HG03066 (cell line): ENCODE results near the gene PUSL1.

ENCODE experiments used
- ATAC-seq: cut with Tn5 transposase; IDR thresholded peaks from one replicate; pipeline ENCODE4 v1.9.1; 2021; ENCODE audit warnings: low read depth; ENCODE audit not compliant: unreplicated experiment

The PUSL1 gene

DNA sequence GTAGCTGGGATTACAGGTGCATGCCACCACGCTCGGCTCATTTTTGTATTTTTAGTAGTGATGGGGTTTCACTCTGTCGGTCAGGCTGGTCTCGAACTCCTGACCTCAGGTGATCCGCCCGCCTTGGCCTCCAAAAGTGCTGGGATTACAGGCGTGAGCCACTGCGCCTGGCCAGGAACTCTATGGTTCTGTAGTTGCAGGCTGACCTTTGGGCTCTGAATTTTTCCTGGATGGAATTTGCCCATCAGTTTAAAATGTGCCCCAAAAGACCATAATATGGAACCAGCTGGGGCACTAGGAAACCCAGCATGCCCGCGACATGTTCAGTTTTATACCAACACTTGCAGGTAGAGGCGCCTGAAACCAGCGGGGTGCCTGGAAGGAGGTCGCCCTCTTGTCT lies 29.8 kb upstream of the PUSL1 start:
- ATAC-seq: no peak

DNA sequence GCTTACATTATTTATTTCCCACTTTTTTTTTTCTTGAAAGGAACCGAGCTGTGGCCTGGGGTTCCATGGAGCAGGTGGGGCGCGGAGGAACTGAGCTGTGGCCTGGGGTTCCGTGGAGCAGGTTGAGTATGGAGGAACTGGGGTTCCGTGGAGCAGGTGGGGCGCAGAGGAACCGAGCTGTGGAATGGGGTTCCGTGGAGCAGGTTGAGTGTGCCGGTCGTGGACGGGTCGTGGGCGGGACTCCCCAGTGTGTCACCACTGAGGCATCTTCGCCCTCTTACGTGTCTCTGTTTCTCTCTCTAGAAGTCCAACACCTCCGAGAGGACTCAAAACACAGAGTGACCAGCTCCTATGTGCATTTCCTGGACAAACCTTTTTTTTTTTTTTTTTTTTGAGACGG lies 29.4 kb upstream of the PUSL1 start:
- ATAC-seq: no peak

- no peak for ATAC-seq
Observed at GRCh38 chr1:1280782-1281481, 27.5 kb upstream of the PUSL1 start.

GRCh38 chr1:1281533-1282321 lies 26.7 kb upstream of the PUSL1 start:
- no peak for ATAC-seq

- ATAC-seq: no peak
Observed at GRCh38 chr1:1282998-1283397, 25.4 kb upstream of the PUSL1 start.

DNA sequence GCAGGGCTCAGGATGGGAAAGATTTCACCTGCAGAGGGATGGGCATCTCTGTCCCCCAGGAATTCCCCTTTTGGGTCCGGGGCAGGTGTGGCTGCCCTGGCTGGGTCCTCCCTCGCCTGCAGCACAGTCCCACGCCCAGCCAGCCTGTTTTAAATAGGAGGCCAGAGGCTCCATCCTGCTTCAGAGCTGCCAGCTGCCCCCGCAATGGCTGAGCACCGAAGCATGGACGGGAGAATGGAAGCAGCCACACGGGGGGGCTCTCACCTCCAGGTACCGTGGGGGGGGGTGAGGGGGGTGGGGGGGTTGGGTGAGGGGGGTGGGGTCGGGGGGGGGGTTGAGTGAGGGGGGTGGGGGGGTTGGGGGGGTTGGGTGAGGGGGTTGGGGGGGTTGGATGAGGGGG lies 24.6 kb upstream of the PUSL1 start:
- ATAC-seq: no peak

- no peak for ATAC-seq
Observed at GRCh38 chr1:1284221-1285101, 23.9 kb upstream of the PUSL1 start.

DNA sequence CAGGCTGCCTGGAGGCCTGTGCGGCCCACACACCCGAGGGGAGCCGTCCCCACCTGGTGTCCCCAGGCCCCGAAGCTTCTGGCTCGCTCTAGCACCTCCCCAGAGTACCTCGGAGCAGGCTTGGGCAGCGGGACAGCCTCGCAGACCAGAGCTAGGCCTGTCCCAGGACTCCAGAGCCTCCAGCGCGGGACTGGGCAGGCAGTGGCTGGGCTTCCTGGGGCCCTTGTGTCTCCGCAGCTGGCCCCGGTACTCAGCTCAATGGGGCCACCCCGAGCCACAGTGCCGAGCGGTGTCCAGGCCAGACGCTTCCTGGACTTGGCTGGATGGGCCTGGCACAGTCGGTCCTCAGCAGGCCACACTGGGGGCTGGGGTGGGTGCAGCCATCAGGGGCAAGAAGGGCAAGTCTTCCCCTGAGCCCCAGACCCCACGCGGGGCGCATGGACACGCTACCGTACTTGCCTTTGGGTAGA lies 23.3 kb upstream of the PUSL1 start:
- no peak for ATAC-seq

GRCh38 chr1:1285611-1286311 lies 22.6 kb upstream of the PUSL1 start:
- ATAC-seq: no peak

DNA sequence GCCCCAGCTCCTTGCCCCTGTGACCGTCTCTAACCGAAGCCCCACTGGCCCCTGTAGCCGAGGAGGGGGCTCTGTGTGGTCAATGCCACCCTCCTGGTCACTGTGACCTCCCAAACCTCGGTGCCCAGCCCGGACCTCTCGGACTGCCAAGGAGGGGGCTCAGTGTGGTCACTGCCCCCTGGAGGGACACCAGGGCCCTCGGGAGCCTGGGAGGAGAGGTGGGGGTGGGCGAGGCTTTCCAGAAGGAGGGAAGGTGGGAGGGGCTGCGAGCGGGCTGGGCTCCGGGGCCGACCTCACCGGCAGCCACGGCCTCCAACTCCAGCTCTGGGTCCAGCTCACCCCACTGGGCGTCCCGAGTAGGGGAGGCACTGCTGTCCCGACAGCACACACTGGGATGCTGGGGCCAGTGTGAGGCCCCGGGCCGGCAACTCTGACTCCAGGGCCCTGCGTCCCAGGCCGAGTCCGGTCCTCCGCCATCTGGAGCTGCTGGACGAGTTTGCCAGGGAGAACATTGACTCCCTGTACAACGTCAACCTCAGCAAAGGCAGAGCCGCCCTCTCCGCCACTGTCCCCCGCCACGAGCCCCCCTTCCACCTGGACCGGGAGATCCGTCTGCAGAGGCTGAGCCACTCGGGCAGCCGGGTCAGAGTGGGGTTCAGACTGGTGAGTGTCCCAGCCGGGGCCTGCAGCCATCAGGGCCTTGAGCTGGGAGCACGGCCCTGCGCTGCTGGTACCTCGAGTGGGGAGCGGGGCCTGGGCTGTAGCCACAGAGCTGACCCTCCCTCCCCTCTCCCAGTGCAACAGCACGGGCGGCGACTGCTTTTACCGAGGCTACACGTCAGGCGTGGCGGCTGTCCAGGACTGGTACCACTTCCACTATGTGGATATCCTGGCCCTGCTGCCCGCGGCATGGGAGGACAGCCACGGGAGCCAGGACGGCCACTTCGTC lies 21.8 kb upstream of the PUSL1 start:
- ATAC-seq: no peak

DNA sequence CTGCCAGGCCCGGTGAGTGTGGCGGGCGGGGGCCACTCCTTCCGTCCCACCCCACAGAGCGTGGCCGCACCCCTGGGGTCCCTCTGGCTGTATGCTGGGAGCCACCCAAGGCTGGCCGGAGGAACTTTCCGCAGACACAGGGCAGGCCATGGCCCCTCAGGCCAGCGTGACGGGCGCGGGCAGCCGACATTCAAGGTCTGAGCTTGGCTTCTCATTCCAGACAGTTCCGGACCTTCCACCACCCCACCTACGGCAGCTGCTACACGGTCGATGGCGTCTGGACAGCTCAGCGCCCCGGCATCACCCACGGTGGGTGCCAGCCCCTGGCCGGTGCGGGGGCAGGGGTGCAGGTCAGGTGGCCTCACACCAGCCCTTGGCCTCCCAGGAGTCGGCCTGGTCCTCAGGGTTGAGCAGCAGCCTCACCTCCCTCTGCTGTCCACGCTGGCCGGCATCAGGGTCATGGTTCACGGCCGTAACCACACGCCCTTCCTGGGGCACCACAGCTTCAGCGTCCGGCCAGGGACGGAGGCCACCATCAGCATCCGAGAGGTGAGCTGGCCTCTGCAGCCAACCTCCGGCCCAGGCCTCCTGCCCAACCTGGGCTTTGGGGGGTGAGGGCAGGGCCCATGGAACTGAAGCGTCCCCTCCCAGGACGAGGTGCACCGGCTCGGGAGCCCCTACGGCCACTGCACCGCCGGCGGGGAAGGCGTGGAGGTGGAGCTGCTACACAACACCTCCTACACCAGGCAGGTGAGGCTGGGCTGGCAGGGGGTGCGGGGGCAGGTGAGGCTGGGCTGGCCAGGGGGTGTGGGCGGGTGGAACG lies 20.9 kb upstream of the PUSL1 start:
- ATAC-seq: no peak

DNA sequence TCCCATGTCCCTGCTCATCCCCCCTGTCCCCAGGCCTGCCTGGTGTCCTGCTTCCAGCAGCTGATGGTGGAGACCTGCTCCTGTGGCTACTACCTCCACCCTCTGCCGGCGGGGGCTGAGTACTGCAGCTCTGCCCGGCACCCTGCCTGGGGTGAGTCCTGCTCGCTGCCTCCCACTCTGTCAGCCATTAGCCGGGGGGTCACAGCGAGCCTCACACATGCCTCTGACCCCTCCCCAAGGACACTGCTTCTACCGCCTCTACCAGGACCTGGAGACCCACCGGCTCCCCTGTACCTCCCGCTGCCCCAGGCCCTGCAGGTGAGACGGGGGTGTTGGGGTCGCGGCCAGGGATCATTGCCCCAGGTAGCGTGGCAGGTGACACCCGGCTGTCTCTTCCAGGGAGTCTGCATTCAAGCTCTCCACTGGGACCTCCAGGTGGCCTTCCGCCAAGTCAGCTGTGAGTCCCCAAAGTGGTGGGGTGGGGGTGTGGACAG lies 18.1 kb upstream of the PUSL1 start:
- ATAC-seq: no peak

GRCh38 chr1:1291023-1291528 lies 17.3 kb upstream of the PUSL1 start:
- ATAC-seq: no peak

GRCh38 chr1:1291548-1292441 lies 16.6 kb upstream of the PUSL1 start:
- no peak for ATAC-seq

DNA sequence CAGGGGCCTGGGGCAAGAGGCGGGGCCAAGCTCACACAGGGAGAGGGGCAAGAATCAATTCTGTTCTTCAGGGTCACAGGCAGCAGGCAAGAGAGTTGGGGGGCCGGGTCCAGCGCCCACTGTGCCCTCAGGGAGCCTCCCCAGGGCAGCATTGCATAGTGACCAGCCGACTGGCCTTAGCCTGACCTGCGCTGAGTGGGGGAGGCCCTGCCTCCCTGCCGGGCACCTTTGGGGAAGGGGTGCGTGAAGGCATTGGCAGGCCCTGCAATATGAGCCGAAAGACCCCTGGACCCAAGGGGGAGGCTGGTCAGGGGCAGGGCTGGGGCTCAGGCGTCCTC lies 16.0 kb upstream of the PUSL1 start:
- ATAC-seq: no peak

DNA sequence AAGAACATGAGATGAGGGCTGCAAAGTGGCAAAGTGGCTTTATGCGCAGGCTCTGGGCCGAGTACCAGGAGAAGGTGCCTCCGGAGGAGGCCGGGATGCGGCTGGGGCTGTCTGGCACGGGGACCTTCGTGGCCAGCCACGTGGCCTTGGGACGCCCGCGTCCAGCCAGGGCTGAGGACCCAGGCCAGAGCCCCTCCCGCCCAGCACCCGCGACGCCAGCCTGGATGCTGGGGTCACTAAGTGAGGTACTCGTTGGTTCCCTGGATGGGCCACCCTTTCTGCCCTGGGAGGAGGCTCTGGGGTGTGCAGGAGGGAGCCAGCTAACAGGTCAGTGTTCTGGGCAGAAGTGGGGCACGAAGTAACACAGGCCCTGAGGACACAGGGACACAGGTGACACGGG lies 15.5 kb upstream of the PUSL1 start:
- ATAC-seq: no peak
